ENCODE data around the gene FCHO1. TPM values are rescaled to one million over a fixed set of nuclear protein-coding genes. Genes with fewer than 3 reads are reported as not detected.

Gene FCHO1
- total and polyA plus RNA-seq, 11 donors = 0.29 to 3.3 (median 0.67) TPM

GRCh38 chr19:17764348-17764747, 13.1 kb downstream of the FCHO1 start:
- intact Hi-C loops (cut with DNase I) = loop anchor here in 5 of 10 donors (10.0 kb wide), 4 partner anchors 60 to 310 kb away; no protein-coding TSS in a partner anchor
- WGBS, 4 donors = 86 to 96% (median 90%) methylated on average over 4 to 7 of the region's 7 CpGs
- H3K27ac ChIP-seq = peak overlapping the region in 1 of 12 donors; percentile 42
- H3K4me3 ChIP-seq = no peak overlapping the region
- no peak for TF ChIP-seq POLR2A (IDR thresholded peaks at IDR 0.05)
- DNase-seq (no peak), ATAC-seq (no peak)
- no peaks in the 10 kb centered on the region for H3K27me3 ChIP-seq
- H3K9me3 ChIP-seq = no peaks in the 10 kb centered on the region
- H3K4me1 ChIP-seq = peaks cover 0 to 13% (median 6%) of the 10 kb centered on the region in 12 donors
- H3K36me3 ChIP-seq = peaks cover 0 to 9% (median 0%) of the 10 kb centered on the region in 9 donors

- Histone ChIP-seq H3K27me3 (no peaks in the 10 kb centered on the region), H3K4me1 (peaks cover 0 to 13% (median 6%) of the 10 kb centered on the region in 12 donors), H3K27ac (peak overlapping the region in 1 of 12 donors; percentile 42), H3K9me3 (no peaks in the 10 kb centered on the region), H3K36me3 (peaks cover 0 to 9% (median 0%) of the 10 kb centered on the region in 9 donors), H3K4me3 (no peak overlapping the region)
- peak in 3 of 4 donors; percentile 56 to 88 (median 74) for ATAC-seq
- WGBS, 4 donors = 64 to 74% (median 70%) methylated on average over 12 of the region's 12 CpGs
- intact Hi-C loops (cut with DNase I) = loop anchor here in 9 of 10 donors (5.0 to 10.0 kb wide), 8 partner anchors 58 to 310 kb away; no protein-coding TSS in a partner anchor
- DNase-seq = peak; percentile 42 to 78 (median 71)
- TF ChIP-seq CTCF (IDR thresholded peaks at IDR 0.05) = no peak
- TF ChIP-seq POLR2A (IDR thresholded peaks at IDR 0.05) = no peak
Measured at GRCh38 chr19:17765069-17765618, 13.9 kb downstream of the FCHO1 start.

- peak overlapping the region in 5 of 12 donors; percentile 7 to 30 (median 25) for H3K4me3 ChIP-seq
Measured at GRCh38 chr19:17766543-17767131, 15.4 kb downstream of the FCHO1 start.

DNA sequence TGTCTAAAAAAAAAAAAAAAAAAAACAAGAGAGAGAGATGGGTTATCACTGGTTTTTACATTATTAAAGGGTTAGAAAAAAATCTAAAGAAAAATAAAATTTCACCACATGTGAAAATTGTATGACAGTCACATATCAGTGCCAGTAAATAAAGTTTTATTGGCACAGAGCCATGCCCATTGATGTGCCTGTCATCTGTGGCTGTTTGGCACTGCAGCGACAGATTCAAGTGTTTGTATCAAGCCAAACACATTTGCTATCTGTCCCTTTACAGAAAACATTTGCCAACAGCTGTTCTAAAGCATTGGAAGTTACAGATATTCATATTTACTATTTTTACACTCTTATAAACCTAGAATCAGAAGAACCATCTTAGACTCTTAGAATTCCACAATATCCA, 16.3 kb downstream of the FCHO1 start:
- H3K36me3 ChIP-seq = peaks cover 0 to 9% (median 0%) of the 10 kb centered on the region in 9 donors
- no peak for TF ChIP-seq CTCF (IDR thresholded peaks at IDR 0.05)
- TF ChIP-seq POLR2A (IDR thresholded peaks at IDR 0.05) = no peak
- no peaks in the 10 kb centered on the region for H3K27me3 ChIP-seq
- H3K27ac ChIP-seq = no peak overlapping the region
- 25 to 49% (median 36%) methylated on average over 1 of the region's 1 CpG for WGBS, 4 donors
- ATAC-seq (no peak), DNase-seq (no peak)
- H3K4me3 ChIP-seq = no peak overlapping the region
- intact Hi-C loops (cut with DNase I) = loop anchor here (2.0 to 10.0 kb wide), 9 partner anchors 60 to 313 kb away; no protein-coding TSS in a partner anchor
- peaks cover 0 to 13% (median 6%) of the 10 kb centered on the region in 12 donors for H3K4me1 ChIP-seq
- H3K9me3 ChIP-seq = no peaks in the 10 kb centered on the region

More at GRCh38 chr19:17766543-17767131, 15.4 kb downstream of the FCHO1 start:
- intact Hi-C loops (cut with DNase I) = loop anchor here (1.0 to 10.0 kb wide), 10 partner anchors 59 to 312 kb away; no protein-coding TSS in a partner anchor
- Histone ChIP-seq H3K9me3 (no peaks in the 10 kb centered on the region), H3K27me3 (no peaks in the 10 kb centered on the region), H3K36me3 (peaks cover 0 to 9% (median 0%) of the 10 kb centered on the region in 9 donors), H3K4me1 (peaks cover 0 to 13% (median 6%) of the 10 kb centered on the region in 12 donors), H3K27ac (no peak overlapping the region)
- peak; percentile 32 to 92 (median 85) for ATAC-seq
- 5 to 13% (median 10%) methylated on average over 22 to 29 of the region's 29 CpGs for WGBS, 4 donors
- DNase-seq = peak; percentile 71 to 91 (median 80)
- peak; percentile 77 to 90 (median 79) for TF ChIP-seq CTCF (IDR thresholded peaks at IDR 0.05)
- TF ChIP-seq POLR2A (IDR thresholded peaks at IDR 0.05) = no peak
